Measurements from ENCODE around the gene COMT.

GRCh38 chr22:19984851-19985811, 43.6 kb downstream of the COMT start:
- TF ChIP-seq POLR2AphosphoS5 (IDR thresholded peaks at IDR 0.05; ENCODE audit: low read depth, low read length) (no peak), POLR2A (IDR thresholded peaks at IDR 0.05; ENCODE audit: low read depth, low read length) (no peak)

Measured in GM12892 (cell line).